ENCODE data around the gene IL34. TPM values are rescaled to one million over a fixed set of nuclear protein-coding genes. Genes with fewer than 3 reads are reported as not detected.

Gene IL34
- total and polyA plus RNA-seq, 5 experiments from 2014 or later = 0.36 TPM; not detected in 4

DNA sequence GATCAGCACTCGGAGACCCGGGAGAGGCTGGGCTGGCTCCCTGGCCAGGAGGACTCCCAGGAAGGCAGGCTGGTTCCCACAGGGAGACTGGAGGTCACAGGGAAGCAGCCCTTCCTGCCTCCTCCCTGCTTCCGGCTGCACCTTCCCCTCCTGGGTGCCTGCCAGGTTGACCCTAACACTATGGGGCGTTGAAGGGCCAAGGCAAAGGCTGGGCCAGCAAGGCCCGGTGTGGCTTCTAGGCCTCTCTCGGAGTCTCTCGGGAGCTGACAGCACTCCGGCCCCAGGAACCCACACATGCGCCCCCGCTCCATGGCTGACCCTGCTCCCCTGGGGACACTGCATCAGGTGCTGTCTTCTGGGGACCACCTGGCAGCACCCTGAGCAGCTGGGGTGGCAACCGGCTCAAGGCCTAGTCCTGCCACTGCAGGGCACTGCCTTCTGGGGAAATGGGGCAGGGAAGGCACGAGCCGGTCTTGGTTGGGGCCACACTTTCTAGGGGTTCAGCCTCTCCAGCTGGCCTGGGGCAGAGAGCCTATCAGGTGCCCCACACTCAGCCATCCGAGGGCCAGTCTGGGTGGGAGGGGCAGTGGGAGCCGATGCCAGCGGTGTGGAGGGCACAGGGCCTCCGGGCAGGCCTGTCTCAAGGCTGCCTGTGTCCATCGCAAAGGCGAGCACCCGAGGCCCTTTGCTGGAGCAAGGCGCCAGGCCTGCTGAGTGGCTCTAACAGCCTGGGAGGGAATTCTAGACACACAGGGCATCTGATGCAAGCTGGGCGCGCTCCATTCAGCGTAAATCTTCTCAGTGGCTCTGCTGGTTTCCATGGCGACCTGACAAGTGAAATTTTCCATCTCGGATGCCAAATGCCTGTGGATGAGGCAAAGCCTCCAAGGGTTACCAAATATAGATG, 45.1 kb downstream of the IL34 start:
- Mint-ChIP-seq H3K27ac (peak overlapping the region in 1 of 10 donors; percentile 29), H3K36me3 (peaks cover 0 to 1% (median 0%) of the 10 kb centered on the region in 3 donors), H3K27me3 (no peaks in the 10 kb centered on the region), H3K4me1 (peaks cover 16 to 35% (median 26%) of the 10 kb centered on the region in 4 donors), H3K9me3 (no peaks in the 10 kb centered on the region), H3K4me3 (no peak overlapping the region)
- ATAC-seq (no peak), DNase-seq (no peak)
- POLR2A ChIA-PET = interaction anchor here (6.9 kb wide), 1 partner anchor 45 kb away, joined by 50 read pairs; no protein-coding TSS in a partner anchor

- POLR2A ChIA-PET = no interaction called here
- ATAC-seq (no peak), DNase-seq (no peak)
- Mint-ChIP-seq H3K9me3 (no peaks in the 10 kb centered on the region), H3K27me3 (no peaks in the 10 kb centered on the region), H3K36me3 (peaks cover 0 to 1% (median 0%) of the 10 kb centered on the region in 3 donors), H3K27ac (no peak overlapping the region), H3K4me3 (no peak overlapping the region), H3K4me1 (peaks cover 19 to 41% (median 31%) of the 10 kb centered on the region in 4 donors)
Observed at GRCh38 chr16:70692130-70692872, 45.9 kb downstream of the IL34 start.

DNA sequence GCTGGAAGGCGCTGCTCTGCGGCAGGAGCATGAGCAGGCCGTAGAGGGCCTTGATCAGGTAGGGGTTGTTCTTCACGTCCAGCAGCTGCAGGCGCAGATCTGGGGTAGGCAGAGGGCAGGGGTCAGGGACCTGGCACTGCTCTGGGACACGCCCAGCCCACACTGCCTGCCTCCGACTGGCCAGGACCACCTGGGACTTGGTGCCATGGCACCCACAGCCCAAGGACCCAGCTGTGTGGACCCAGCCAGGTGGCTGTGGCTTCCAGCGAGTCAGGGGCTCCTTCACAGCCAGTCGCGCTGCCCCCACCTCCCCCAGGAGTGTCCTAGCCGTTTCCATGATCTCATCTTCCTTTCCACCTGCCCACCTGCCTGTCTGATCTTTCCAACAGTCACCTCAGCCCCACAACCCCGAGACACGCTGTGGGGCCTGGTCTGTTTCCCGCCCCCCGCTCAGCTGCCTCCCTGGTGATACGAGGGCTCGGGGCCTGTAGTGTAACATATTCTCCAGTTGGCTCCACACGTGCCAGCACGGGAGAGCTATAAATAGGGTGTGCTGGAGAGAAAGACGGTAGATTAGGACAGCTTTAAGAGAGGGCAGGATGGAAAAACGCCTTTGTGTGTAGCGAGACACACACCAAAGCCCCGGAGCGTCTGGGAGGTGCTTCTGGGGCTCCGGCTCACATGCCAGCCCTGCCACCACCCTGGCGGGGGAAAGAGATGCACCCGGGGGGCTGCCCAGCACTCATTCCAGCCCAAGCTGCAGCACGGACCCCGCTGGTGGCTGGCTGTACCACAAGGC, 46.7 kb downstream of the IL34 start:
- Mint-ChIP-seq H3K36me3 (peaks cover 0 to 3% (median 1%) of the 10 kb centered on the region in 3 donors), H3K4me1 (peaks cover 20 to 44% (median 36%) of the 10 kb centered on the region in 4 donors), H3K27ac (peak overlapping the region in 3 of 10 donors; percentile 54 to 64 (median 60)), H3K27me3 (no peaks in the 10 kb centered on the region), H3K4me3 (peak overlapping the region in 1 of 10 donors; percentile 3), H3K9me3 (no peaks in the 10 kb centered on the region)
- DNase-seq = no peak
- no peak for ATAC-seq
- POLR2A ChIA-PET = no interaction called here

GRCh38 chr16:70694088-70694867, 47.9 kb downstream of the IL34 start:
- H3K9me3 Mint-ChIP-seq = no peaks in the 10 kb centered on the region
- peak overlapping the region in 4 of 10 donors; percentile 14 to 67 (median 44) for H3K27ac Mint-ChIP-seq
- DNase-seq = no peak
- POLR2A ChIA-PET = interaction anchor here (2.4 to 5.3 kb wide), 2 partner anchors 42 to 47 kb away, joined by 6 to 60 read pairs; no protein-coding TSS in a partner anchor
- peaks cover 21 to 50% (median 42%) of the 10 kb centered on the region in 4 donors for H3K4me1 Mint-ChIP-seq
- ATAC-seq = no peak
- H3K4me3 Mint-ChIP-seq = no peak overlapping the region
- H3K27me3 Mint-ChIP-seq = no peaks in the 10 kb centered on the region
- peaks cover 0 to 5% (median 1%) of the 10 kb centered on the region in 3 donors for H3K36me3 Mint-ChIP-seq

- Mint-ChIP-seq H3K27me3 (no peaks in the 10 kb centered on the region), H3K4me1 (peaks cover 24 to 48% (median 40%) of the 10 kb centered on the region in 4 donors), H3K36me3 (peaks cover 0 to 7% (median 1%) of the 10 kb centered on the region in 3 donors), H3K27ac (peak overlapping the region in 6 of 10 donors; percentile 14 to 95 (median 90)), H3K9me3 (no peaks in the 10 kb centered on the region), H3K4me3 (peak overlapping the region in 1 of 10 donors; percentile 71)
- DNase-seq (no peak), ATAC-seq (no peak)
- POLR2A ChIA-PET = interaction anchor here (0.6 to 5.3 kb wide), 4 partner anchors 15 to 257 kb away, joined by 3 to 60 read pairs (median 6); no protein-coding TSS in a partner anchor
Observed at GRCh38 chr16:70694868-70695218, 48.5 kb downstream of the IL34 start.

- POLR2A ChIA-PET = interaction anchor here (0.6 to 5.3 kb wide), 8 partner anchors 9 to 258 kb away, joined by 3 to 60 read pairs (median 6); no protein-coding TSS in a partner anchor
- no peaks in the 10 kb centered on the region for H3K9me3 Mint-ChIP-seq
- ATAC-seq (peak; percentile 50 to 52), DNase-seq (peak in 5 of 10 donors; percentile 13 to 47 (median 35))
- H3K27me3 Mint-ChIP-seq = no peaks in the 10 kb centered on the region
- peak overlapping the region; percentile 84 to 96 (median 92) for H3K27ac Mint-ChIP-seq
- H3K4me3 Mint-ChIP-seq = peak overlapping the region; percentile 53 to 87 (median 71)
- peaks cover 0 to 7% (median 1%) of the 10 kb centered on the region in 3 donors for H3K36me3 Mint-ChIP-seq
- H3K4me1 Mint-ChIP-seq = peaks cover 24 to 48% (median 40%) of the 10 kb centered on the region in 4 donors
Observed at GRCh38 chr16:70695331-70696070, 49.1 kb downstream of the IL34 start.

- no peaks in the 10 kb centered on the region for H3K27me3 Mint-ChIP-seq
- peak overlapping the region; percentile 84 to 96 (median 94) for H3K27ac Mint-ChIP-seq
- DNase-seq = peak in 3 of 10 donors; percentile 11 to 37 (median 29)
- peaks cover 24 to 49% (median 40%) of the 10 kb centered on the region in 4 donors for H3K4me1 Mint-ChIP-seq
- peak overlapping the region in 8 of 10 donors; percentile 42 to 87 (median 72) for H3K4me3 Mint-ChIP-seq
- POLR2A ChIA-PET = interaction anchor here (0.5 to 5.3 kb wide), 9 partner anchors 9 to 314 kb away, joined by 3 to 60 read pairs (median 5); no protein-coding TSS in a partner anchor
- no peaks in the 10 kb centered on the region for H3K9me3 Mint-ChIP-seq
- peak; percentile 50 to 56 for ATAC-seq
- H3K36me3 Mint-ChIP-seq = peaks cover 0 to 7% (median 1%) of the 10 kb centered on the region in 3 donors
Observed at GRCh38 chr16:70696355-70696754, 50.0 kb downstream of the IL34 start.

- H3K9me3 Mint-ChIP-seq = no peaks in the 10 kb centered on the region
- peak overlapping the region; percentile 84 to 96 (median 94) for H3K27ac Mint-ChIP-seq
- peaks cover 26 to 52% (median 43%) of the 10 kb centered on the region in 4 donors for H3K4me1 Mint-ChIP-seq
- ATAC-seq = peak; percentile 72 to 84
- peak in 9 of 10 donors; percentile 16 to 78 (median 55) for DNase-seq
- H3K27me3 Mint-ChIP-seq = no peaks in the 10 kb centered on the region
- H3K36me3 Mint-ChIP-seq = peaks cover 0 to 7% (median 1%) of the 10 kb centered on the region in 3 donors
- POLR2A ChIA-PET = interaction anchor here (0.5 to 5.3 kb wide), 7 partner anchors 10 to 315 kb away, joined by 3 to 60 read pairs (median 5); no protein-coding TSS in a partner anchor
- H3K4me3 Mint-ChIP-seq = peak overlapping the region in 8 of 10 donors; percentile 21 to 87 (median 71)
Observed at GRCh38 chr16:70696952-70697593, 50.7 kb downstream of the IL34 start.

- POLR2A ChIA-PET = interaction anchor here (1.1 to 5.3 kb wide), 2 partner anchors 39 to 53 kb away, joined by 3 to 60 read pairs; no protein-coding TSS in a partner anchor
- ATAC-seq = no peak
- peaks cover 0 to 7% (median 1%) of the 10 kb centered on the region in 3 donors for H3K36me3 Mint-ChIP-seq
- H3K27ac Mint-ChIP-seq = peak overlapping the region in 9 of 10 donors; percentile 66 to 96 (median 93)
- no peaks in the 10 kb centered on the region for H3K27me3 Mint-ChIP-seq
- H3K4me1 Mint-ChIP-seq = peaks cover 26 to 58% (median 44%) of the 10 kb centered on the region in 4 donors
- no peak for DNase-seq
- H3K4me3 Mint-ChIP-seq = peak overlapping the region in 2 of 10 donors; percentile 31 to 71
- H3K9me3 Mint-ChIP-seq = no peaks in the 10 kb centered on the region
Observed at GRCh38 chr16:70697594-70698170, 51.3 kb downstream of the IL34 start.

DNA sequence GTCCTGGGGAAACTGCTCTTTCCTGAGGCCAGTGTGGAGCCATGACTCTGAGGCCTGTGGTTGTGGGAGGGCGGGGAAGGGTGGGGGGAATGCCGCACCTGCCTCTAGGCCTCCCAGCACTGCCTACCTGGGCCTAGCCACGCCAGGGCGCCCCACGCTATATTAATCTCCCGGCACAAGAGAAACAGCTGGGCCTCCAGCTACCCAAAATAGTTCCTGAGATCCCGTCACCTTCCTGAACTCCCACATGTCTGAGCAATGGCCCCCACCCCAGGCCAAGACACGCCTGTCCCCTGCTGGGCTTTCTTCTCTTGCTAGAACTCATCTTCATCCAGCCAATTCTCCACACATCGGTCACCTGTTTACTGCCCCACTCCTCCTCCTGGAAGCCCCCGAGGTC, 52.5 kb downstream of the IL34 start:
- peak overlapping the region in 2 of 10 donors; percentile 18 to 23 for H3K4me3 Mint-ChIP-seq
- peak overlapping the region in 8 of 10 donors; percentile 34 to 88 (median 74) for H3K27ac Mint-ChIP-seq
- H3K9me3 Mint-ChIP-seq = no peaks in the 10 kb centered on the region
- H3K36me3 Mint-ChIP-seq = peaks cover 0 to 7% (median 1%) of the 10 kb centered on the region in 3 donors
- ATAC-seq = no peak
- H3K4me1 Mint-ChIP-seq = peaks cover 24 to 54% (median 43%) of the 10 kb centered on the region in 4 donors
- DNase-seq = no peak
- H3K27me3 Mint-ChIP-seq = no peaks in the 10 kb centered on the region
- POLR2A ChIA-PET = interaction anchor here (5.3 kb wide), 1 partner anchor 37 kb away, joined by 60 read pairs; no protein-coding TSS in a partner anchor
